Measurements from ENCODE around the gene ALG9.

Gene ALG9

GRCh38 chr11:111837366-111837891, 34.0 kb downstream of the ALG9 start:
- in situ Hi-C loops (cut with HindIII; ENCODE audit: low sequenced_read_pairs) = no loop called here
- TF ChIP-seq CTCF (IDR thresholded peaks at IDR 0.05; ENCODE audit: low read depth, low read length) = no peak

DNA sequence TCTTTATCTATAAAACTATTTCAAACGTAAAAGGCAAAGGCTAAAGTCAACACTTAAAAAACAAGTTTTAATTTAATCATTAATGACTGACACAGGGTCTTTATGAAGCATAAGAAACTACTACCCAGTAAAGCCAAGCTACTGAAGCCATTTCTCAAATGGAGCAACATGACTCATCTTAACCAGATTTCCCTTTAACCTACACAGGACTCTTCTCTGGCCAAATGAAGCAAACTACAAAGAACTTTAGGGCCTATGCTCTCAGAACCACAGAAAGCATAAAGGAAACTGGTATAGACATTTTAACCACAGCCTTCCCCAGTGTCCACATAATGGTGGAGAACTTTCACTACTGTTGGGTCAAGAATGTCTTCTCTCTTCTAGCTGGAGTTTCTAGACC, 34.7 kb downstream of the ALG9 start:
- no peak for TF ChIP-seq CTCF (IDR thresholded peaks at IDR 0.05; ENCODE audit: low read depth, low read length)

More at GRCh38 chr11:111837366-111837891, 34.0 kb downstream of the ALG9 start:
- no peak overlapping the region for H3K4me3 ChIP-seq (ENCODE audit: low read depth, low read length)
- DNase-seq (ENCODE audit: low read depth, low spot score) = no peak

GRCh38 chr11:111836162-111836561, 35.2 kb downstream of the ALG9 start:
- no peak for TF ChIP-seq CTCF (IDR thresholded peaks at IDR 0.05; ENCODE audit: low read depth, low read length)
- no peak for DNase-seq (ENCODE audit: low read depth, low spot score)
- in situ Hi-C loops (cut with HindIII; ENCODE audit: low sequenced_read_pairs) = no loop called here
- H3K4me3 ChIP-seq (ENCODE audit: low read depth, low read length) = no peak overlapping the region

More for the DNA sequence above, 34.7 kb downstream of the ALG9 start:
- peak; percentile 67 for DNase-seq (ENCODE audit: low read depth, low spot score)
- in situ Hi-C loops (cut with HindIII; ENCODE audit: low sequenced_read_pairs) = no loop called here
- H3K4me3 ChIP-seq (ENCODE audit: low read depth, low read length) = no peak overlapping the region

DNA sequence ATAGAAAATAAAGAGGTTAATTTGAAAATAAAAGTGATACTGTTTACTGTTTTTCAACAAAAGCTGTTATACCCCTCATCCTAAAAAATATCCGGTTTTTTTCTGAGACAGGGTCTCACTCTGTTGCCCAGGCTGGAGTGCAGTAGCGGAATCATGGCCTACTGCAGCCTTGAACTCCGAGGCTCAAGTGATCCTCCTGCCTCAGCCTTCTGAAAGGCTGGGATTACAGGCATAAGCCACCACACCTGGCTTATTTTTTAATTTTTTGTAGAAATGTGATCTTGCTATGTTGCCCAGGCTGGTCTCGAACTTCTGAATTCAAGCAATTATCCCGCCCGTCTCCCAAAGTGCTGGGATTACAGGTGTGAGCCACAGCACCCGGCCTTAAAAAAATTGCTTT, 35.7 kb downstream of the ALG9 start:
- no peak for TF ChIP-seq CTCF (IDR thresholded peaks at IDR 0.05; ENCODE audit: low read depth, low read length)
- in situ Hi-C loops (cut with HindIII; ENCODE audit: low sequenced_read_pairs) = no loop called here

DNA sequence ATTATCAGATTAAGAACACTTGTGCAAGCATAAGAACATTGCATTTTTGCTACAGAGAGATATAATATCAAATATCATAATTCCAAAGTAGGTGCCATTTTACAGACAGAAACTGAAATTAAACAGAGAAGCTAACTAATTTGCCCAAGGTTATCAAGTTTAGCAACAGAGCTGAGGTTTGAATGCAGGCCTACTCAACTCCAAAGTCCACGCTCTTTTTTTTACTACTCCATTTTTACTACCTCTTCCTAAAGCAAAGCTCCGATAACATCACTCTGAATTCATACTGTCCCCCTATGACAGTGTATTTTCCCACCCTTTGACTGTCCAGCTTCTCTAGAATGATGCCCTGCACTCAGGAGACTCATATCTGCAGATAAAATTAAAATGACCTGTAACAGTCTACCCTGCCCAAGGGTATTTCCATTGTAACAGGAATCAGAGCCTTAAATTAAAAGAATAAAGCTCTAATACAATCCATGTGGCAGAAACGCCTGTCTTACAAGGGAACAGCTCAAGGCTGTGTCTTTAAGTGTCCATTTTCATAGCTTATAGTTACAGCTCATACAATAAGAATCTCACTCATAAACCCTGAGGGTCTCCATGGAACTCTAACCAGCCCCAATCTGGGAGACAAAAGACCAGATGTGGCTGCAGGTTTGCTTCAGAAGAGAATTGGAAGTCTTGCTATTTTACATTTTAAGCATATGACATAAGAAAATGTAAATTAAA, 36.8 kb downstream of the ALG9 start:
- in situ Hi-C loops (cut with HindIII; ENCODE audit: low sequenced_read_pairs) = no loop called here
- DNase-seq (ENCODE audit: low read depth, low spot score) = no peak
- no peak overlapping the region for H3K4me3 ChIP-seq (ENCODE audit: low read depth, low read length)
- TF ChIP-seq CTCF (IDR thresholded peaks at IDR 0.05; ENCODE audit: low read depth, low read length) = no peak

More for the DNA sequence above, 35.7 kb downstream of the ALG9 start:
- H3K4me3 ChIP-seq (ENCODE audit: low read depth, low read length) = no peak overlapping the region
- no peak for DNase-seq (ENCODE audit: low read depth, low spot score)

GRCh38 chr11:111833524-111833923, 37.9 kb downstream of the ALG9 start:
- peak; percentile 9 for TF ChIP-seq CTCF (IDR thresholded peaks at IDR 0.05; ENCODE audit: low read depth, low read length)
- DNase-seq (ENCODE audit: low read depth, low spot score) = no peak
- H3K4me3 ChIP-seq (ENCODE audit: low read depth, low read length) = no peak overlapping the region
- in situ Hi-C loops (cut with HindIII; ENCODE audit: low sequenced_read_pairs) = no loop called here
